ENCODE measurements around the gene MRGPRG. TPM values are rescaled to one million over a fixed set of nuclear protein-coding genes. Genes with fewer than 3 reads are reported as not detected.

MRGPRG gene
- total RNA-seq, 1 donor from 2014 or later, result not detected

GRCh38 chr11:3173795-3174194 lies 44.8 kb downstream of the MRGPRG start:
- intact Hi-C loops (cut with DNase I), result loop anchor here (5.0 kb wide), 1 partner anchor 44 kb away; the partner anchor contains the start of gene MRGPRG
- Histone ChIP-seq H3K9me3 (peaks cover 0 to 6% of the 10 kb centered on the region in 2 donors), H3K27me3 (no peaks in the 10 kb centered on the region), H3K36me3 (no peaks in the 10 kb centered on the region), H3K4me3 (no peak overlapping the region), H3K4me1 (peaks cover 3 to 15% of the 10 kb centered on the region in 2 donors), H3K27ac (no peak overlapping the region)
- TF ChIP-seq CTCF (IDR thresholded peaks at IDR 0.05), result no peak
- DNase-seq (ENCODE audit: low spot score in 2 of 2), result no peak

- Histone ChIP-seq H3K9me3 (peaks cover 0 to 6% of the 10 kb centered on the region in 2 donors), H3K4me1 (peaks cover 3 to 16% of the 10 kb centered on the region in 2 donors), H3K27me3 (no peaks in the 10 kb centered on the region), H3K27ac (no peak overlapping the region), H3K36me3 (no peaks in the 10 kb centered on the region), H3K4me3 (no peak overlapping the region)
- intact Hi-C loops (cut with DNase I), result loop anchor here (5.0 kb wide), 1 partner anchor 45 kb away; the partner anchor contains the start of gene MRGPRG
- no peak for TF ChIP-seq CTCF (IDR thresholded peaks at IDR 0.05)
- no peak for DNase-seq (ENCODE audit: low spot score in 2 of 2)
Measured at GRCh38 chr11:3171931-3172560, 46.6 kb downstream of the MRGPRG start.

GRCh38 chr11:3170756-3171650 lies 47.6 kb downstream of the MRGPRG start:
- intact Hi-C loops (cut with DNase I), result loop anchor here (5.0 kb wide), 1 partner anchor 46 kb away; the partner anchor contains the start of gene MRGPRG
- no peak for TF ChIP-seq CTCF (IDR thresholded peaks at IDR 0.05)

GRCh38 chr11:3170044-3170755 lies 48.4 kb downstream of the MRGPRG start:
- no peak for DNase-seq (ENCODE audit: low spot score in 2 of 2)
- intact Hi-C loops (cut with DNase I), result loop anchor here (5.0 kb wide), 1 partner anchor 47 kb away; the partner anchor contains the start of gene MRGPRG
- H3K27me3 ChIP-seq, result no peaks in the 10 kb centered on the region
- H3K36me3 ChIP-seq, result no peaks in the 10 kb centered on the region
- TF ChIP-seq CTCF (IDR thresholded peaks at IDR 0.05), result no peak
- peaks cover 9 to 21% of the 10 kb centered on the region in 2 donors for H3K4me1 ChIP-seq
- peak overlapping the region; percentile 66 to 91 for H3K27ac ChIP-seq
- no peaks in the 10 kb centered on the region for H3K9me3 ChIP-seq
- peak overlapping the region; percentile 37 to 64 for H3K4me3 ChIP-seq

More at GRCh38 chr11:3170756-3171650, 47.6 kb downstream of the MRGPRG start:
- DNase-seq (ENCODE audit: low spot score in 2 of 2), result no peak
- Histone ChIP-seq H3K4me1 (peaks cover 3 to 16% of the 10 kb centered on the region in 2 donors), H3K4me3 (no peak overlapping the region), H3K27ac (no peak overlapping the region), H3K9me3 (no peaks in the 10 kb centered on the region), H3K36me3 (no peaks in the 10 kb centered on the region), H3K27me3 (no peaks in the 10 kb centered on the region)

Measured in ascending aorta (tissue), 2 donors.